ENCODE measurements around the gene CAST.

DNA sequence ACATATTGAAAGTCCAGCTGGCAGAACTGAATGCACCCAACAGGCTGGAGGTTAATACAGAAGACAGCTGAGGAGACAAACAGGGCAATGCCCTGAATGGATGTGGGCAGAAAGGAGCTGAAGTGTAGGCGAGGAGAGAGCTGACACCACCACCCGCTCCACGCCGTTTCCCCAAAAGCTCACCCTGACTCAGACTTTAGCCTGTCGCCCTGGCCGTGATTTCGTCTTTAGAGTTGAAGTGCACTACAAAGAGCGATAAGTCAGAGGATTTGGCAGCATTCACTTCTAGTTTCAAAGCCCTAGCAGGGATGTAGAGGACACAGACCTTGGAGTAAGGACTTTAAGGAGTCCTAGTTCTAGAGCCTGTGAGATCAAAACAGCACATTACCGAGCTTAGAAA, 147.7 kb downstream of the CAST start:
- TF ChIP-seq, protein P1, sequence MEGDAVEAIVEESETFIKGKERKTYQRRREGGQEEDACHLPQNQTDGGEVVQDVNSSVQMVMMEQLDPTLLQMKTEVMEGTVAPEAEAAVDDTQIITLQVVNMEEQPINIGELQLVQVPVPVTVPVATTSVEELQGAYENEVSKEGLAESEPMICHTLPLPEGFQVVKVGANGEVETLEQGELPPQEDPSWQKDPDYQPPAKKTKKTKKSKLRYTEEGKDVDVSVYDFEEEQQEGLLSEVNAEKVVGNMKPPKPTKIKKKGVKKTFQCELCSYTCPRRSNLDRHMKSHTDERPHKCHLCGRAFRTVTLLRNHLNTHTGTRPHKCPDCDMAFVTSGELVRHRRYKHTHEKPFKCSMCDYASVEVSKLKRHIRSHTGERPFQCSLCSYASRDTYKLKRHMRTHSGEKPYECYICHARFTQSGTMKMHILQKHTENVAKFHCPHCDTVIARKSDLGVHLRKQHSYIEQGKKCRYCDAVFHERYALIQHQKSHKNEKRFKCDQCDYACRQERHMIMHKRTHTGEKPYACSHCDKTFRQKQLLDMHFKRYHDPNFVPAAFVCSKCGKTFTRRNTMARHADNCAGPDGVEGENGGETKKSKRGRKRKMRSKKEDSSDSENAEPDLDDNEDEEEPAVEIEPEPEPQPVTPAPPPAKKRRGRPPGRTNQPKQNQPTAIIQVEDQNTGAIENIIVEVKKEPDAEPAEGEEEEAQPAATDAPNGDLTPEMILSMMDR (IDR thresholded peaks at IDR 0.05) = no peak
- TF ChIP-seq POLR2A (IDR thresholded peaks at IDR 0.05) = no peak

Measured in uterus (tissue), 2 donors.